Stimulated activated CD8-positive, alpha-beta memory T cell treated with anti-CD3 and anti-CD28 coated beads, Interleukin-15, amount 100 ng/mL, for 4 hours (primary cell): ENCODE measurements around the gene KLHL21.
"Not testable (repeated sequence)": the region's sequence is repeated elsewhere in the genome, so short reads cannot be mapped to it uniquely, and the experiment has no call there.

Experiments used
- DNase-seq, 2 donors: peaks; one replicate each; pipeline ENCODE4 v3.0.0-alpha.2; 2020; ENCODE audit warnings: low read depth in 2 of 2

Gene KLHL21

GRCh38 chr1:6600410-6601048 lies 2.1 kb downstream of the KLHL21 start:
- DNase-seq: no peak

- DNase-seq: not testable (repeated sequence)
These were observed 2.7 kb downstream of the KLHL21 start for GRCh38 chr1:6599991-6600390.

GRCh38 chr1:6599141-6599975 lies 3.3 kb downstream of the KLHL21 start:
- peak; percentile 32 to 68 for DNase-seq

- no peak for DNase-seq
These were observed 4.9 kb downstream of the KLHL21 start for GRCh38 chr1:6597777-6598131.

DNA sequence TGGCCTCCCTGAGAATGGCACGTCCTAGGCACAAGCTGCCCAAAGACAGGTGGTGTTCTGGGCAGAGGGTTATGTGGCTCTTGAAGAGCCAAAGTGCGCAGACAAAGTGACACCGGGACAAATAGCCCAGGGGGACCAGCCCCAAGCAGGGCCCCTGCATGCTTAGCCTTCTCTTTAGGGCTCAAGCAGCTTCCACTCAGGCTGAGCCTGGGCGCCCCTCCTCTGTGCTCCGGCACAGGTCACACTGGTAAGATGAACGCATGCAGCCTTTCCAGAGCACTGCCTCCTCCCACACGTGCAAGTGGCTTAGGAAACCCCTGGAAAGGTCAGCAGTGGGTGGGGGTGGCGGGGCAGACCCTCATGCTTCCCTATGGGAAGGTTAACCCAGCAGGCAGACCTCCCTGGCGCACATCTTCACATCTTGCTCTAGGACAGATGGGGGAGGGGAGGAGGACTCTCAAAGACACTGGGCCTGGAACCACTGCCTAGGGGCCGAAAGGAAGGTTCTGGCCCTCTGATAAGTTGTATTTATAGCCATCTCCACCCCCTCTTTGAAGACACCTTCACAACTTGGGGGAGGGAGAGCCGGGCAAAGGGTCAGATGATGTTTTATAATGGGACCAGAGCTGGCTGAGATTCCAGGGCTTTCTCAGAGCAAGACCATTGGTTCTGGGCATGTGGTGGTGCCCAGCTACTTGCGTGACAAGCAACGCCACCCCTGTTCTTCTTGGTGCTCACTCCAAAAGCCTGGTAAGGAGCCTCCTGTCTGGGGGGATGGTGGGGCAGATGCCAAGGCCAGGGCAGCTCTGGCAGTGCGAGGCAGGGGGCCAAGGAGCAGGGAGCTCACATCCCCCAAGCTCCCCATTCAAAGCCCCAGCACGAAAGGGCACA lies 5.5 kb downstream of the KLHL21 start:
- no peak for DNase-seq

DNA sequence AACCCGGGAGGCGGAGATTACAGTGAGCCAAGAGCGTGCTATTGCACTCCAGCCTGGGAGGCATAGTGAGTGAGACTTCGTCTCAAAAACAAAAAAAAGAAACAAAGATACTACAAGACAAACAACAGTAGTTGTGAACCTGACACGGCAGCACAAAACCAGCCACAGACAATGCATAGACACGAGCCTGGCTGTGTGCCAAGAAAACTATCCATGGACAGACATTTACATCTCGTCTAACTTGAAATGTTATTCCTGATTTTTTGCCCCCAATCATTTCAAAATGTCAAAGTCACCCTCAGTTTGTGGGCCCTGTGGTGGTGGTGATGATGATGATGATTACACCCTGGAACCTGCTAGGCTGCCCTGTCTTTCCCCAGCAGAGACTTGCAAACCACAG lies 6.3 kb downstream of the KLHL21 start:
- DNase-seq: no peak

- no peak for DNase-seq
These were observed 7.5 kb downstream of the KLHL21 start for GRCh38 chr1:6594977-6595740.

DNA sequence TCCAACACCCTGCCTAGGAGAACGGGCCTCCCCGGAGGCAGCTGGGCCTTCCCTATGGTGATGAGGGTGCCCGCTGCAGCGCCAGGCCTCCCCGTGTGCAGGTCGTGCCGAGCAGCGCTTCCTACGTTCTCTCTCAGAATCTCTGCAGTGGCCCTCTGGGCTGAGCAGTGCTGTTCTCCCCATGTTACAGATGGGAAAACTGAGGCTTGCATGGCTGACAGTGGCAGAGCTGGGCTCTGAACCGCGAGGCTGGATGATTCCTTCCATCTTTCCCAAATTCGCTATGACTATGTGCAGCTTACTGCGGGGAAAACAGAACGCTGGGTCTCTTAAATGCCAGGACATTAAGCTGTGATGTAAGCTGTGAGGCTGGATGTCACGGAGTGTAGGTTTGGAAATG lies 8.9 kb downstream of the KLHL21 start:
- no peak for DNase-seq

DNA sequence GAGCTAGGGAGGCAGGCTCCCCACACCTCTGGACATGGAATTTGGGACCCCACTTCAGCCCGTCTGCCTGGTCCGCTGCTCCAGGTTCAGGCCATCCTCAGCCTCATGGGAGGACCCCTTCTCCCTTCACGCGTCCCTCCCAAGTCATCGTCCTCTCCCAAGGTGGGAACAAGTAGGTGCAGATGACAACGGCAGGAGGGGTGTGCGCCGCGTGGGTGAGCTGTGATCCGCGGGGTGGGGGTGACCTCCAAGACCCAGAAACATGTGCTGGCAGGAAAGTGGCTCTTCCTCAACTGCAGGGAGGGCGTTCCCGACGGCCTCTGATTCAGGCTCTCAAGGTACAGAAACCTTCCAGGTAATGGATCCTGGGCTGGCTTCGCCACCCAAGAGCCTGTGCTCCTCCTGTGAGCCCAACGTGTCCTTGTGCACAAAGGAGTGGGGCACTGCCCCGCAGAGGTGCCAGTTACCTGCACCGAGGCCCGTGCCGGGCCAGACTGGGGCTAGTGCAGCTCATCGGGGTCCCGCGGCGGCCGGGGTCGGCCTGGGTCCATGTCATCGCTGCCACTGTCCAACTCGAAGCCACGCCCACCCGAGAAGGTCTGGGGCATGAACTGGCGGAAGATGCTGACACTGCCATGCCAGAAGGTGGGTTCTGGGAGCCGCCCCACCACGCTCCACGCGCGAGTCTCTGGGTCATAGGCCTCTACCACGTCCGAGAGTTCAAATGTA lies 9.6 kb downstream of the KLHL21 start:
- no peak for DNase-seq

DNA sequence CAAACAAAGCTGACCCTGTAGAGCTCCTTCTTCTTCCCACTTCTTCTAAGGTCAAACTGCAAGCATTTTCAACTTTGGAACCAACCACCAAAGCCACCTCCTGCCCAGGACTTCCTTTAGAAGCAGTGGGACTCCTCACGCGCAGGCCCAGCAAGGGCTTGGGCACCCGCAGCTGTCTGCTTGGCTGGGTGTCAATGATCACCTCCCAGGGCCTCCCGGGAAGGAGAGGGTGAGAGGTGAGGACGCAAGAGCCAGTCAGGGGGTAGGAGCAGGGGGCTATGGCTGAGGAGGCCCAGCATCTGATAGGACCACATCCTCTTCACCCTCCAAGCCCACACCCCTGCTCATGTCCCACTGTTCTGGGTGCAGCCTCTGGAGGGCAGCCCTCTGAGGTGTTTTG lies 10.2 kb downstream of the KLHL21 start:
- DNase-seq: no peak

GRCh38 chr1:6591644-6592043 lies 11.0 kb downstream of the KLHL21 start:
- DNase-seq: no peak

DNA sequence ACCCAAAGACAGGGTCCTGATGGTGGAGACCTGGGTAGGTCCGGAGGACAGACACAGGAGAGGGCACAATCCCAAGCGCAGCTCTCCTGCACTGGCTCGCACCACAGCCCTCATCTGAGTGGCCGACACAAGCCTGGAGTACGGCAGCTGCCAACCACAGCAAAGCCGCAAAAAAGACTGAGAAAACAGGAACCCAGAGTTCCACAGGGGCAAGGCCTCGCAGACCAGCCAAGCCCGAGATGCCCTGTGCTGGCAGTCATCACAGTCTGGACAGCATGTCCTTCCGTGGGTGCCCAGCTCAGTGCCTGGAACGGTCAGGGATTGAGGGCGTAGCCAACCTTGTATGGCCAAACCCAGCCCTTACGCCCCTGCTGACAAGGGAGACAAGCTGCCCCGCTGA lies 11.4 kb downstream of the KLHL21 start:
- no peak for DNase-seq

- DNase-seq: no peak
These were observed 12.6 kb downstream of the KLHL21 start for GRCh38 chr1:6590046-6590445.

- no peak for DNase-seq
These were observed 13.7 kb downstream of the KLHL21 start for GRCh38 chr1:6588893-6589520.

- DNase-seq: no peak
These were observed 14.4 kb downstream of the KLHL21 start for GRCh38 chr1:6588128-6588892.

DNA sequence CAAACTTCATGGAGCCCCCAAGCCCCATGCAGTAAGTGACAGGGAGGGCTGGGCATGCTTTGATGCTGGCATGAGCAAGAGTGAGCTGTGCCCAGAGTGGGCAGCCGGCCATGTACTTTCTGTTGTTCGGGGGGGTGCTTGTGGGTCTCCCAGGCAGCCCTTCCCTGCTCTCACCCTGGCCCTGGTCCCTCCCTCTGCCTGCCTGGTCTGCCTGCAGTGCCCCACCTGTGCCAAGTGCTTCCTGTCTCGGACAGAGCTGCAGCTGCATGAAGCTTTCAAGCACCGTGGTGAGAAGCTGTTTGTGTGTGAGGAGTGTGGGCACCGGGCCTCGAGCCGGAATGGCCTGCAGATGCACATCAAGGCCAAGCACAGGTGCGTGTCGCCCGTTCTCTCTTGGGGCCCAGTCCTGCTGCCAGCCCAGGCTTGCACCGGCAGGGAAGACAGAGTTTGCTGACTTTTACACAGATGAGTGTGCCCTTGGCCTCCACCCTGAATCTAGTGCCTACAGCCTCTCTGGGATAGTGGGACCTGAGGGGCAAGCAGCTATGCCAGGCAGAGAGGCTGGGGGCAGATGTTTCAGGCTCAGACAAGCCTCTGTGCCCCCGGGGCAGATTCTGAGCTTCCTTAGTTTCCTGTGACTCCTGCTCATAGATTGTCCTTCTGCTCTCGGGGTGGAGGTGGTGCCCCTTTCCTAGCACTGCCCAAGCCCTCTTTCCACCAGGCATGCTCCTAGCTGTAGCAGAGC lies 15.2 kb downstream of the KLHL21 start:
- no peak for DNase-seq

- DNase-seq: no peak
These were observed 16.3 kb downstream of the KLHL21 start for GRCh38 chr1:6586404-6586816.

GRCh38 chr1:6585841-6586240 lies 16.8 kb downstream of the KLHL21 start:
- DNase-seq: no peak

DNA sequence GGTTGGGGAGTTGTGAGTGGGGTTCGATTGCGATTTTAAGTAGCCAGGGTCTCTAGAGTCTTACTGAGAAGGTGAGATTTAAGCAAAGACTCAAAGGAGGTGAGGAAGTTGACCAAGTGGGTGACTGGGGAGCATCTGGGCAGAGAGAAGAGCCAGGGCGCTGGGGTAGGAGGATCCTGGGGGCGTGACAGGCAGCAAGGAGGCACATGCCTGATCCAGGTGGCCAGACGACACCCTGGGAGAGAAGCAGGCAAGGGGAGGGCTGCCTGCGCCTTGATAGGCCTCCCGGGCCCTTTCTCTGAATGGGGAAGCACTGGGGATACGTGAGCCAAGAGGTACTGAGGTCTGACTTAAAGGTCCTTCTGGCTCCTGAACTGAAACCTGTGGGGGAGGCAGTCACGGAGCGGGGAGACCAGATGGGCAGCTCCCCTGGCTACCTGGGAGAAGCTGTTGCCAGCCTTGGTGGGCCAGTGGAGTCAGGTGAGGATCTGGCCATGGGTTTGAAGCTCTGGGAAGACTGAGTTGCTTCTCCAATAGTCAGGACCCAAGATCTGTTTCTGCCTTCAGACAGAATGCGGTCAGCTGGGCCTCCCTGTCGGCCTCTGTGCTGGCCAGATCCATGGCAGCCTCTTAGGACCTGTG lies 17.5 kb downstream of the KLHL21 start:
- no peak for DNase-seq
